OCI-LY1 (cell line): ENCODE results near the gene GPM6B.

ENCODE experiments used
- H2AFZ ChIP-seq: fragments of 200-600 bp; sonication (generic), shearing (Covaris generic); 2 replicates; pipeline ENCODE4 v1.6.0; 2014; ENCODE audit warnings: antibody characterized with exemption, mild to moderate bottlenecking, low read length
- H3F3A ChIP-seq: fragments of 200-600 bp; sonication (generic), shearing (Covaris generic); 2 replicates; pipeline ENCODE4 v1.6.0; 2014; ENCODE audit warnings: mild to moderate bottlenecking, antibody characterized with exemption, low read length, moderate library complexity; ENCODE audit not compliant: insufficient read depth
- H3K27ac ChIP-seq: fragments of 200-600 bp; sonication (generic); 2 replicates; pipeline ENCODE4 v1.5.1; 2014; ENCODE audit warnings: low read length, mixed run types, mild to moderate bottlenecking, low read depth; ENCODE audit not compliant: poor library complexity, severe bottlenecking
- H3K27me3 ChIP-seq: fragments of 200-600 bp; sonication (generic); 2 replicates; pipeline ENCODE4 v1.6.0; 2014; ENCODE audit warnings: antibody characterized with exemption, mild to moderate bottlenecking, low read length, moderate library complexity; ENCODE audit not compliant: insufficient read depth
- H3K36me3 ChIP-seq: fragments of 200-600 bp; sonication (generic); 2 replicates; pipeline ENCODE4 v1.6.1; 2014; ENCODE audit warnings: mild to moderate bottlenecking, antibody characterized with exemption, low read length, moderate library complexity, mixed read lengths; ENCODE audit not compliant: insufficient read depth
- H3K4me1 ChIP-seq: fragments of 200-600 bp; sonication (generic); 2 replicates; pipeline ENCODE4 v1.5.1; 2014; ENCODE audit warnings: mild to moderate bottlenecking, low read length, moderate library complexity; ENCODE audit not compliant: insufficient read depth, severe bottlenecking
- H3K4me2 ChIP-seq: fragments of 200-600 bp; sonication (generic), shearing (Covaris generic); 2 replicates; pipeline ENCODE4 v1.6.1; 2014; ENCODE audit warnings: low read length
- H3K4me3 ChIP-seq: fragments of 200-600 bp; sonication (generic); 2 replicates; pipeline ENCODE4 v1.5.1; 2014; ENCODE audit warnings: low read length, low read depth, mild to moderate bottlenecking, mixed read lengths; ENCODE audit not compliant: poor library complexity, severe bottlenecking
- H3K79me2 ChIP-seq: fragments of 200-600 bp; shearing (Covaris generic); 2 replicates; pipeline ENCODE4 v1.6.1; 2016; ENCODE audit warnings: mixed run types, low read length, mixed read lengths; ENCODE audit not compliant: insufficient read depth
- H3K9ac ChIP-seq: fragments of 200-600 bp; sonication (generic), shearing (Covaris generic); 2 replicates; pipeline ENCODE4 v1.6.1; 2014; ENCODE audit warnings: mild to moderate bottlenecking, low read length, mixed read lengths
- H3K9me2 ChIP-seq: fragments of 200-600 bp; sonication (generic), shearing (Covaris generic); 2 replicates; pipeline ENCODE4 v1.6.1; 2014; ENCODE audit warnings: low read depth, mild to moderate bottlenecking, low read length, mixed read lengths
- H3K9me3 ChIP-seq: fragments of 200-600 bp; shearing (Covaris generic); 2 replicates; pipeline ENCODE4 v1.6.1; 2014; ENCODE audit warnings: low read length, mixed read lengths
- H4K20me1 ChIP-seq: fragments of 200-600 bp; sonication (generic), shearing (Covaris generic); 2 replicates; pipeline ENCODE4 v1.6.0; 2016; ENCODE audit warnings: mild to moderate bottlenecking, low read length; ENCODE audit not compliant: insufficient read depth
- CTCF ChIP-seq: fragments of 200-600 bp; sonication (generic), shearing (Covaris generic); IDR thresholded peaks from 2 replicates; pipeline ENCODE4 v1.5.1; 2017; ENCODE audit warnings: mild to moderate bottlenecking, antibody characterized with exemption, low read length, moderate library complexity, mixed read lengths
- EZH2 ChIP-seq: fragments of 200-600 bp; sonication (generic), shearing (Covaris generic); IDR thresholded peaks from 2 replicates; pipeline ENCODE4 v1.8.0; 2017; ENCODE audit warnings: borderline replicate concordance, mixed run types, mild to moderate bottlenecking, antibody characterized with exemption, low read length, moderate library complexity, mixed read lengths

GPM6B gene

GRCh38 chrX:13816176-13816575 lies 717 bp downstream of the GPM6B start:
- no peak for TF ChIP-seq CTCF
- no peak for TF ChIP-seq EZH2
- no peaks in the 10 kb centered on the region for H3K9me2 ChIP-seq
- no peaks in the 10 kb centered on the region for H3K27me3 ChIP-seq
- no peaks in the 10 kb centered on the region for H3F3A ChIP-seq
- no peak overlapping the region for H3K9ac ChIP-seq
- H3K4me1 ChIP-seq: no peaks in the 10 kb centered on the region
- H3K9me3 ChIP-seq: no peaks in the 10 kb centered on the region
- no peaks in the 10 kb centered on the region for H3K79me2 ChIP-seq
- H2AFZ ChIP-seq: no peak overlapping the region
- H4K20me1 ChIP-seq: no peaks in the 10 kb centered on the region
- no peak overlapping the region for H3K4me3 ChIP-seq
- H3K4me2 ChIP-seq: no peak overlapping the region
- no peak overlapping the region for H3K27ac ChIP-seq
- H3K36me3 ChIP-seq: no peaks in the 10 kb centered on the region

- H3K9ac ChIP-seq: no peak overlapping the region
- no peaks in the 10 kb centered on the region for H3K9me2 ChIP-seq
- H4K20me1 ChIP-seq: no peaks in the 10 kb centered on the region
- no peak overlapping the region for H3K27ac ChIP-seq
- no peaks in the 10 kb centered on the region for H3F3A ChIP-seq
- no peaks in the 10 kb centered on the region for H3K36me3 ChIP-seq
- H3K4me1 ChIP-seq: no peaks in the 10 kb centered on the region
- H3K4me2 ChIP-seq: no peak overlapping the region
- H3K79me2 ChIP-seq: no peaks in the 10 kb centered on the region
- no peak overlapping the region for H2AFZ ChIP-seq
- H3K4me3 ChIP-seq: no peak overlapping the region
- H3K27me3 ChIP-seq: no peaks in the 10 kb centered on the region
- no peak for TF ChIP-seq EZH2
- TF ChIP-seq CTCF: no peak
- no peaks in the 10 kb centered on the region for H3K9me3 ChIP-seq
Observed at GRCh38 chrX:13815664-13816063, 1.2 kb downstream of the GPM6B start.

GRCh38 chrX:13808865-13809264 lies 8.0 kb downstream of the GPM6B start:
- Histone ChIP-seq H3K9me2 (no peaks in the 10 kb centered on the region), H3K4me1 (no peaks in the 10 kb centered on the region), H3K9ac (no peak overlapping the region), H2AFZ (no peak overlapping the region), H3F3A (no peaks in the 10 kb centered on the region), H3K4me2 (no peak overlapping the region), H3K79me2 (no peaks in the 10 kb centered on the region), H3K9me3 (no peaks in the 10 kb centered on the region), H3K4me3 (no peak overlapping the region), H4K20me1 (no peaks in the 10 kb centered on the region), H3K27ac (no peak overlapping the region), H3K36me3 (no peaks in the 10 kb centered on the region), H3K27me3 (no peaks in the 10 kb centered on the region)
- TF ChIP-seq EZH2 (no peak), CTCF (no peak)
